Measurements from ENCODE around the gene TSPAN9. TPM values are rescaled to one million over a fixed set of nuclear protein-coding genes. Genes with fewer than 3 reads are reported as not detected.

TSPAN9 gene
- total and polyA plus RNA-seq, 4 donors, result 17.4 to 62.9 (median 34.2) TPM

- Histone ChIP-seq H3K36me3 (ENCODE audit: control insufficient read depth in 4 of 4, insufficient read depth in 3 of 4, low read depth in 1 of 4, low read length in 3 of 4) (peaks cover 0 to 23% (median 5%) of the 10 kb centered on the region in 4 donors), H3K9me3 (ENCODE audit: control insufficient read depth in 4 of 4, low read length in 3 of 4) (no peaks in the 10 kb centered on the region), H3K27me3 (ENCODE audit: control insufficient read depth in 4 of 4, insufficient read depth in 4 of 4, low read length in 3 of 4) (no peaks in the 10 kb centered on the region), H3K27ac (ENCODE audit: low read depth in 1 of 2, low read length in 2 of 2) (no peak overlapping the region), H3K9ac (ENCODE audit: low read depth in 1 of 2, low read length in 2 of 2) (no peak overlapping the region), H3K4me1 (ENCODE audit: control insufficient read depth in 4 of 4, insufficient read depth in 4 of 4, low read length in 3 of 4) (peaks cover 3 to 8% (median 4%) of the 10 kb centered on the region in 4 donors), H3K4me3 (ENCODE audit: low read depth in 1 of 3, low read length in 3 of 3) (no peak overlapping the region)
- TF ChIP-seq EGR1 (IDR thresholded peaks at IDR 0.05; ENCODE audit: low read depth in 2 of 2) (no peak), REST (IDR thresholded peaks at IDR 0.05) (no peak), FOXA2 (IDR thresholded peaks at IDR 0.05) (no peak), RXRA (IDR thresholded peaks at IDR 0.05) (no peak), NR2F2 (IDR thresholded peaks at IDR 0.05) (no peak), YY1 (IDR thresholded peaks at IDR 0.05) (no peak), MAX (IDR thresholded peaks at IDR 0.05) (no peak), SP1 (IDR thresholded peaks at IDR 0.05) (no peak), HNF4A (conservative IDR thresholded peaks at IDR 0.05) (no peak), TAF1 (conservative IDR thresholded peaks at IDR 0.05) (no peak), HNF4G (IDR thresholded peaks at IDR 0.05) (no peak), FOXA1 (IDR thresholded peaks at IDR 0.05) (no peak), JUND (IDR thresholded peaks at IDR 0.05) (no peak), RAD21 (IDR thresholded peaks at IDR 0.05) (no peak)
- TF ChIP-seq, protein P1, sequence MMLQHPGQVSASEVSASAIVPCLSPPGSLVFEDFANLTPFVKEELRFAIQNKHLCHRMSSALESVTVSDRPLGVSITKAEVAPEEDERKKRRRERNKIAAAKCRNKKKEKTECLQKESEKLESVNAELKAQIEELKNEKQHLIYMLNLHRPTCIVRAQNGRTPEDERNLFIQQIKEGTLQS (IDR thresholded peaks at IDR 0.05), result no peak
- WGBS, result 97% methylated on average over 13 of the region's 13 CpGs
- DNase-seq (ENCODE audit: low spot score), result no peak
These were observed 138.3 kb downstream of the TSPAN9 start for GRCh38 chr12:3215410-3215975.

DNA sequence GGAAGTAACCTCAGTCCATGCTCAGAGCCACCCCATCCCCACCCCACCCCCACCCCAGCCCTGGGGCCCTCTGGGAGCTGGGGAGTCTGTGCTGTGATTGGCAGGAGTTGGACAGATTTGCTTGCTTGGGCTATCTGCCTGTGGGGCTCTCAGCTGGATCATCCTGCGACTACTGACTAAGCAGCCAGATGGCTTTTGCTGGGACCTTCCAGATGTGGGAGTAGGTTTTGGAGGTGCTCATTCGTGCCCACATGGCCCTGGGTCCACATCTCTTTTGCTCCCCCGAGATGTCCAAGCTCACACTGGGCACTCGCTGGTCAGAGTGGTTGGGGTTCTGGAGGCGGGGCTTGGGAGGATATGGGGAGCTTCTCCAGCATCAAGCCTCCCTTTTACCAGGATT, 138.9 kb downstream of the TSPAN9 start:
- 94% methylated on average over 5 of the region's 5 CpGs for WGBS
- Histone ChIP-seq H3K36me3 (ENCODE audit: control insufficient read depth in 4 of 4, insufficient read depth in 3 of 4, low read depth in 1 of 4, low read length in 3 of 4) (peaks cover 0 to 23% (median 5%) of the 10 kb centered on the region in 4 donors), H3K27ac (ENCODE audit: low read depth in 1 of 2, low read length in 2 of 2) (no peak overlapping the region), H3K27me3 (ENCODE audit: control insufficient read depth in 4 of 4, insufficient read depth in 4 of 4, low read length in 3 of 4) (no peaks in the 10 kb centered on the region), H3K4me3 (ENCODE audit: low read depth in 1 of 3, low read length in 3 of 3) (no peak overlapping the region), H3K9me3 (ENCODE audit: control insufficient read depth in 4 of 4, low read length in 3 of 4) (no peaks in the 10 kb centered on the region), H3K9ac (ENCODE audit: low read depth in 1 of 2, low read length in 2 of 2) (no peak overlapping the region), H3K4me1 (ENCODE audit: control insufficient read depth in 4 of 4, insufficient read depth in 4 of 4, low read length in 3 of 4) (peaks cover 3 to 8% (median 4%) of the 10 kb centered on the region in 4 donors)
- DNase-seq (ENCODE audit: low spot score), result no peak
- no peak for TF ChIP-seq YY1 (IDR thresholded peaks at IDR 0.05)
- TF ChIP-seq SP1 (IDR thresholded peaks at IDR 0.05), result no peak
- TF ChIP-seq MAX (IDR thresholded peaks at IDR 0.05), result no peak
- TF ChIP-seq HNF4G (IDR thresholded peaks at IDR 0.05), result no peak
- TF ChIP-seq, protein P2, sequence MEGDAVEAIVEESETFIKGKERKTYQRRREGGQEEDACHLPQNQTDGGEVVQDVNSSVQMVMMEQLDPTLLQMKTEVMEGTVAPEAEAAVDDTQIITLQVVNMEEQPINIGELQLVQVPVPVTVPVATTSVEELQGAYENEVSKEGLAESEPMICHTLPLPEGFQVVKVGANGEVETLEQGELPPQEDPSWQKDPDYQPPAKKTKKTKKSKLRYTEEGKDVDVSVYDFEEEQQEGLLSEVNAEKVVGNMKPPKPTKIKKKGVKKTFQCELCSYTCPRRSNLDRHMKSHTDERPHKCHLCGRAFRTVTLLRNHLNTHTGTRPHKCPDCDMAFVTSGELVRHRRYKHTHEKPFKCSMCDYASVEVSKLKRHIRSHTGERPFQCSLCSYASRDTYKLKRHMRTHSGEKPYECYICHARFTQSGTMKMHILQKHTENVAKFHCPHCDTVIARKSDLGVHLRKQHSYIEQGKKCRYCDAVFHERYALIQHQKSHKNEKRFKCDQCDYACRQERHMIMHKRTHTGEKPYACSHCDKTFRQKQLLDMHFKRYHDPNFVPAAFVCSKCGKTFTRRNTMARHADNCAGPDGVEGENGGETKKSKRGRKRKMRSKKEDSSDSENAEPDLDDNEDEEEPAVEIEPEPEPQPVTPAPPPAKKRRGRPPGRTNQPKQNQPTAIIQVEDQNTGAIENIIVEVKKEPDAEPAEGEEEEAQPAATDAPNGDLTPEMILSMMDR (IDR thresholded peaks at IDR 0.05; ENCODE audit: low read depth, low read length, missing input control), result no peak
- no peak for TF ChIP-seq GABPA (IDR thresholded peaks at IDR 0.05 in 1 of 2, conservative IDR thresholded peaks at IDR 0.05 in 1 of 2)
- TF ChIP-seq TAF1 (conservative IDR thresholded peaks at IDR 0.05), result no peak
- no peak for TF ChIP-seq EGR1 (IDR thresholded peaks at IDR 0.05; ENCODE audit: low read depth in 2 of 2)
- TF ChIP-seq NR2F2 (IDR thresholded peaks at IDR 0.05), result no peak
- no peak for TF ChIP-seq RAD21 (IDR thresholded peaks at IDR 0.05)
- TF ChIP-seq RXRA (IDR thresholded peaks at IDR 0.05), result no peak
- TF ChIP-seq HNF4A (conservative IDR thresholded peaks at IDR 0.05), result no peak
- TF ChIP-seq REST (IDR thresholded peaks at IDR 0.05), result no peak
- no peak for TF ChIP-seq FOXA2 (IDR thresholded peaks at IDR 0.05)

Measured in liver (tissue), 9 donors.